Osteoblast (primary cell): Measurements from ENCODE around the gene NHSL2. TPM values are rescaled to one million over a fixed set of nuclear protein-coding genes. Genes with fewer than 3 reads are reported as not detected.
"Not testable (repeated sequence)": the region's sequence is repeated elsewhere in the genome, so short reads cannot be mapped to it uniquely, and the experiment has no call there.

Experiments
- DNase-seq: peaks from one replicate; pipeline ENCODE4 v3.0.0; 2011; ENCODE audit warnings: low spot score, mixed read lengths; ENCODE audit not compliant: insufficient read length; ENCODE audit errors: missing footprints
- H2AFZ ChIP-seq: 2 replicates; pipeline ENCODE4 v1.6.0; 2011; ENCODE audit warnings: mild to moderate bottlenecking, low read length
- H3K27ac ChIP-seq: 2 replicates; pipeline ENCODE4 v1.5.1; 2011; ENCODE audit warnings: mild to moderate bottlenecking, low read depth, low read length, moderate library complexity
- H3K27me3 ChIP-seq: 2 replicates; pipeline ENCODE4 v1.6.0; 2012; ENCODE audit warnings: mild to moderate bottlenecking, control low read depth, inconsistent platforms, low read length, moderate library complexity; ENCODE audit not compliant: insufficient read depth
- H3K36me3 ChIP-seq: 2 replicates; pipeline ENCODE4 v1.5.1; 2011; ENCODE audit warnings: mild to moderate bottlenecking, low read length, control low read depth, moderate library complexity; ENCODE audit not compliant: insufficient read depth
- H3K4me1 ChIP-seq: 2 replicates; pipeline ENCODE4 v1.5.1; 2011; ENCODE audit warnings: mild to moderate bottlenecking, low read length, control low read depth, moderate library complexity; ENCODE audit not compliant: insufficient read depth
- H3K4me2 ChIP-seq: 2 replicates; pipeline ENCODE4 v1.6.0; 2011; ENCODE audit warnings: mild to moderate bottlenecking, low read length; ENCODE audit not compliant: insufficient read depth
- H3K4me3 ChIP-seq: fragments of 200-600 bp; sonication (generic); 3 replicates; pipeline ENCODE4 v1.5.1; 2012; ENCODE audit warnings: mild to moderate bottlenecking, low read length, inconsistent platforms; ENCODE audit not compliant: insufficient read depth
- H3K79me2 ChIP-seq: 2 replicates; pipeline ENCODE4 v1.6.0; 2012; ENCODE audit warnings: mild to moderate bottlenecking, low read length, control low read depth, inconsistent platforms; ENCODE audit not compliant: insufficient read depth
- H3K9me3 ChIP-seq: 2 replicates; pipeline ENCODE4 v1.5.1; 2011; ENCODE audit warnings: low read depth, low read length, control low read depth
- H4K20me1 ChIP-seq: 2 replicates; pipeline ENCODE4 v1.6.0; 2012; ENCODE audit warnings: mild to moderate bottlenecking, low read length, control low read depth; ENCODE audit not compliant: insufficient read depth
- CTCF ChIP-seq: IDR thresholded peaks from 2 replicates; pipeline ENCODE4 v1.5.1; 2011; ENCODE audit warnings: mild to moderate bottlenecking, low read depth, low read length, moderate library complexity; ENCODE audit errors: extremely low read depth
- total RNA-seq: library from RNA; depleted of rRNA; stranded (reverse); fragments of >200 nt; gene quantifications from 2 replicates; pipeline ENCODE4 v1.2.3, GENCODE V29; 2012

Gene NHSL2
- total RNA-seq, 1 donor: 1.1 TPM

DNA sequence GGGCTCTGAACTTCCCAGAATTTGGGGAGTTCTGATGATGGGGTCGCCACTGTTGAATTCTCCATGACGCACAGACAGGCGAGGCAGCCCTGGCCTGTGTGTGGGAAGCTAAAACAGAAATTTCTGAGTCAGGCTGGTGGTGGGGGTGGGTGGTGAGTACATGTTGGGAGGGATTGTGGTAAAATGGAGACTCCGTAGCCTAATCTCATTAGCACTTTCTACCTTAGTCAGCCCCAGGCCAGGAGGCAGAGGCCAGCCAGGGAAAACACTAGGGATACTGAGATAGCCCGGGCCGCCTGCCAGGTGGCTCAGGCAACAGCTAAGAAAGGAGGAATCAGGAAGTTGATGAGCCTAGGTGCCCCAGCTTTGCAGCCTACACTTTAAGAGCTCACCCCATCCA is 39.3 kb upstream of the NHSL2 start:
- no peak overlapping the region for H3K27ac ChIP-seq

GRCh38 chrX:71872542-71873458 is 37.8 kb upstream of the NHSL2 start:
- Histone ChIP-seq H3K36me3 (no peaks in the 10 kb centered on the region), H3K9me3 (no peaks in the 10 kb centered on the region), H3K4me2 (no peak overlapping the region), H3K4me3 (no peak overlapping the region), H4K20me1 (no peaks in the 10 kb centered on the region), H3K79me2 (no peaks in the 10 kb centered on the region), H3K27ac (no peak overlapping the region), H3K4me1 (no peaks in the 10 kb centered on the region), H2AFZ (no peak overlapping the region), H3K27me3 (peaks cover 14% of the 10 kb centered on the region)
- DNase-seq: peak; percentile 23
- no peak for TF ChIP-seq CTCF

More for the DNA sequence above, 39.3 kb upstream of the NHSL2 start:
- Histone ChIP-seq H4K20me1 (no peaks in the 10 kb centered on the region), H2AFZ (no peak overlapping the region), H3K79me2 (no peaks in the 10 kb centered on the region), H3K9me3 (no peaks in the 10 kb centered on the region), H3K4me3 (no peak overlapping the region), H3K27me3 (peaks cover 24% of the 10 kb centered on the region), H3K4me2 (peak overlapping the region; percentile 18), H3K36me3 (no peaks in the 10 kb centered on the region), H3K4me1 (no peaks in the 10 kb centered on the region)
- TF ChIP-seq CTCF: no peak
- DNase-seq: peak; percentile 89

DNA sequence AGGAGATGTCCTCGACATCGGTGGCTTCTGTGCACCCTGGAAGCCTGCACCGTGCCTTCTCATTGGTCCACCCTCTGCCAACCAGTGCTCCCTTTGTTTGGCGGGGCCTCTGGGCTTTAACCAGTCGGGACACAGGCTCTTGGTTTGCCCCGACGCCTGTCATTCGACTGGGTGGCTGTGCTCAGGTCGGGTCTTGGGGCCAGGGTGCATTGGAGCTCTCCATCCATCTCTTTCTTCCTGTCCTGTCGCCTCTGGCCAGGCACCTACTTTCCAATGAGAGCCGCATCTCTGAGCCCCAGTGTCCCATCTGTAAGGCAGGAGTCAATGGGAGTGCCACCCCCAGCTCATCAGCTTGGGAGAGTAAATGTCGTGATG is 37.2 kb upstream of the NHSL2 start:
- H2AFZ ChIP-seq: no peak overlapping the region
- H3K4me3 ChIP-seq: no peak overlapping the region
- H3K9me3 ChIP-seq: no peaks in the 10 kb centered on the region
- H3K4me2 ChIP-seq: no peak overlapping the region
- peaks cover 8% of the 10 kb centered on the region for H3K27me3 ChIP-seq
- no peaks in the 10 kb centered on the region for H3K36me3 ChIP-seq
- no peak overlapping the region for H3K27ac ChIP-seq
- DNase-seq: peak; percentile 62
- no peaks in the 10 kb centered on the region for H3K79me2 ChIP-seq
- no peak for TF ChIP-seq CTCF
- no peaks in the 10 kb centered on the region for H4K20me1 ChIP-seq
- no peaks in the 10 kb centered on the region for H3K4me1 ChIP-seq

GRCh38 chrX:71876841-71877240 is 33.8 kb upstream of the NHSL2 start:
- H3K4me1 ChIP-seq, H2AFZ ChIP-seq, H3K36me3 ChIP-seq, H4K20me1 ChIP-seq, DNase-seq, H3K9me3 ChIP-seq, H3K27ac ChIP-seq, H3K27me3 ChIP-seq, H3K79me2 ChIP-seq, H3K4me3 ChIP-seq, H3K4me2 ChIP-seq: not testable (repeated sequence)
